Natural killer cell (primary cell): ENCODE measurements around the gene MEX3C. TPM values are rescaled to one million over a fixed set of nuclear protein-coding genes. Genes with fewer than 3 reads are reported as not detected.

Source experiments
- ATAC-seq, 3 donors: fragments of 150-1000 bp in 2 of 3; fragments of 200-7000 bp in 1 of 3; cut with Tn5 transposase; 1 replicate in 1 of 3; 2 replicates in 2 of 3; pipeline ENCODE4 v1.10.0; 2021; ENCODE audit warnings: mild to moderate bottlenecking in 2 of 3, moderate library complexity in 2 of 3
- DNase-seq, 2 donors: peaks; one replicate each; pipeline versions ENCODE4 v3.0.0 to v3.0.0-alpha.2; 2013 to 2021; ENCODE audit warnings: mixed read lengths in 1 of 2
- H3K27ac ChIP-seq: one replicate; pipeline ENCODE4 v1.5.1; 2013; ENCODE audit warnings: mild to moderate bottlenecking, low read length
- H3K27me3 ChIP-seq: one replicate; pipeline ENCODE4 v1.6.1; 2013; ENCODE audit warnings: low read length; ENCODE audit not compliant: control insufficient read depth, insufficient read depth
- H3K36me3 ChIP-seq: one replicate; pipeline ENCODE4 v1.6.1; 2013; ENCODE audit warnings: low read length; ENCODE audit not compliant: control insufficient read depth, insufficient read depth
- H3K4me1 ChIP-seq: one replicate; pipeline ENCODE4 v1.6.1; 2013; ENCODE audit warnings: low read length; ENCODE audit not compliant: control insufficient read depth, insufficient read depth
- H3K4me3 ChIP-seq: one replicate; pipeline ENCODE4 v1.5.1; 2013; ENCODE audit warnings: low read length
- H3K9me3 ChIP-seq: one replicate; pipeline ENCODE4 v1.6.1; 2013; ENCODE audit warnings: low read length; ENCODE audit not compliant: control insufficient read depth, insufficient read depth
- H3K27ac Mint-ChIP-seq, 2 donors: one replicate each; pipeline ENCODE4 v1.8.0; 2022; ENCODE audit warnings: mild to moderate bottlenecking in 2 of 2, mixed read lengths in 2 of 2, moderate library complexity in 1 of 2
- H3K27me3 Mint-ChIP-seq, 2 donors: one replicate each; pipeline ENCODE4 v1.8.0; 2022; ENCODE audit warnings: low read depth in 2 of 2, mixed read lengths in 2 of 2
- H3K36me3 Mint-ChIP-seq: one replicate; pipeline ENCODE4 v1.8.0; 2022; ENCODE audit warnings: mixed read lengths
- H3K4me1 Mint-ChIP-seq, 2 donors: one replicate each; pipeline ENCODE4 v1.8.0; 2022; ENCODE audit warnings: mixed read lengths in 2 of 2
- H3K4me3 Mint-ChIP-seq: one replicate; pipeline ENCODE4 v1.8.0; 2022; ENCODE audit warnings: mild to moderate bottlenecking, moderate library complexity, mixed read lengths
- H3K9me3 Mint-ChIP-seq, 2 donors: one replicate each; pipeline ENCODE4 v1.8.0; 2022; ENCODE audit warnings: mixed read lengths in 2 of 2
- WGBS: methylation state at CpG from one replicate; pipeline ENCODE4 v1.1.7; 2013; ENCODE audit warnings: missing lambda C conversion rate; ENCODE audit not compliant: insufficient coverage; 5-methylcytosine and 5-hydroxymethylcytosine counted together
- intact Hi-C: fragments of 100-400 bp; cut with micrococcal nuclease; formaldehyde crosslinking; loops from one replicate; pipeline ENCODE4 v1.14.2; 2022
- total RNA-seq, 4 donors: library from RNA; stranded (reverse); fragments of 120-200 nt in 1 of 4; gene quantifications; one replicate each; pipeline versions ENCODE4 v1.2.3 to v1.2.4, GENCODE V29; 2013 to 2022
- TF ChIP-seq, protein P1 (sequence below): fragments of 200-600 bp; IDR thresholded peaks from one replicate; pipeline ENCODE4 v1.8.0; 2022; ENCODE audit warnings: antibody characterized with exemption

The MEX3C gene
- total RNA-seq, 3 donors from 2014 or later (not counting 1 experiment from before 2014, with no cell fraction given): 189 to 205 (median 202) TPM

GRCh38 chr18:51185075-51185474, 12.4 kb downstream of the MEX3C start:
- 88% methylated on average over 1 of the region's 1 CpG for WGBS
- Mint-ChIP-seq H3K27ac (peak overlapping the region; percentile 86 to 97), H3K4me3 (peak overlapping the region; percentile 55), H3K27me3 (no peaks in the 10 kb centered on the region), H3K9me3 (no peaks in the 10 kb centered on the region), H3K36me3 (no peaks in the 10 kb centered on the region), H3K4me1 (peaks cover 73 to 90% of the 10 kb centered on the region in 2 donors)
- intact Hi-C loops: no loop called here
- no peak for ATAC-seq
- peaks cover 49% of the 10 kb centered on the region for H3K4me1 ChIP-seq
- peaks cover 23% of the 10 kb centered on the region for H3K36me3 ChIP-seq
- TF ChIP-seq, protein P1, sequence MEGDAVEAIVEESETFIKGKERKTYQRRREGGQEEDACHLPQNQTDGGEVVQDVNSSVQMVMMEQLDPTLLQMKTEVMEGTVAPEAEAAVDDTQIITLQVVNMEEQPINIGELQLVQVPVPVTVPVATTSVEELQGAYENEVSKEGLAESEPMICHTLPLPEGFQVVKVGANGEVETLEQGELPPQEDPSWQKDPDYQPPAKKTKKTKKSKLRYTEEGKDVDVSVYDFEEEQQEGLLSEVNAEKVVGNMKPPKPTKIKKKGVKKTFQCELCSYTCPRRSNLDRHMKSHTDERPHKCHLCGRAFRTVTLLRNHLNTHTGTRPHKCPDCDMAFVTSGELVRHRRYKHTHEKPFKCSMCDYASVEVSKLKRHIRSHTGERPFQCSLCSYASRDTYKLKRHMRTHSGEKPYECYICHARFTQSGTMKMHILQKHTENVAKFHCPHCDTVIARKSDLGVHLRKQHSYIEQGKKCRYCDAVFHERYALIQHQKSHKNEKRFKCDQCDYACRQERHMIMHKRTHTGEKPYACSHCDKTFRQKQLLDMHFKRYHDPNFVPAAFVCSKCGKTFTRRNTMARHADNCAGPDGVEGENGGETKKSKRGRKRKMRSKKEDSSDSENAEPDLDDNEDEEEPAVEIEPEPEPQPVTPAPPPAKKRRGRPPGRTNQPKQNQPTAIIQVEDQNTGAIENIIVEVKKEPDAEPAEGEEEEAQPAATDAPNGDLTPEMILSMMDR: no peak
- DNase-seq: no peak
- H3K9me3 ChIP-seq: no peaks in the 10 kb centered on the region
- no peak overlapping the region for H3K4me3 ChIP-seq
- H3K27ac ChIP-seq: no peak overlapping the region
- no peaks in the 10 kb centered on the region for H3K27me3 ChIP-seq

DNA sequence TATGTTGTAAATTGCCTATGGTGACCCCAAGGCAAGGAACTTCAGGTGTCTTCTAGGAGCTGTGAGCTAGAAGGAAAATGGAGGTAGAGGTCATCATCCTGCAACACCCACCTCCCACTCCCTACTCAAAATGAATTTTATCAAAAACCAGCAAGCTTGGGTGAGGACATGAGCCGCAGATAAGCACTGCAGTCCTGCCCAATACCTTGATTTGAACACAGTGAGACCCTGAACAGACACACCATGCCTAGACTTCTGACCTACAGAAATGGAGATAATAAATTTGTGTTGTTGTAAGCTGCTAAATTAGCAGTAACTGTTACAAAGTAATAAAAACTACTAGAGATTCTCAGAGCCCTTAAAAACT, 13.4 kb downstream of the MEX3C start:
- Histone ChIP-seq H3K4me1 (peaks cover 50% of the 10 kb centered on the region), H3K9me3 (no peaks in the 10 kb centered on the region), H3K27me3 (no peaks in the 10 kb centered on the region), H3K27ac (peak overlapping the region; percentile 18), H3K4me3 (no peak overlapping the region), H3K36me3 (peaks cover 20% of the 10 kb centered on the region)
- DNase-seq (no peak), ATAC-seq (no peak)
- intact Hi-C loops: no loop called here
- H3K9me3 Mint-ChIP-seq: no peaks in the 10 kb centered on the region
- TF ChIP-seq, protein P1: no peak
- H3K4me1 Mint-ChIP-seq: peaks cover 77 to 91% of the 10 kb centered on the region in 2 donors
- WGBS: 100% methylated on average over 1 of the region's 1 CpG
- H3K27ac Mint-ChIP-seq: peak overlapping the region; percentile 77 to 97
- no peaks in the 10 kb centered on the region for H3K27me3 Mint-ChIP-seq
- peak overlapping the region; percentile 55 for H3K4me3 Mint-ChIP-seq
- no peaks in the 10 kb centered on the region for H3K36me3 Mint-ChIP-seq

DNA sequence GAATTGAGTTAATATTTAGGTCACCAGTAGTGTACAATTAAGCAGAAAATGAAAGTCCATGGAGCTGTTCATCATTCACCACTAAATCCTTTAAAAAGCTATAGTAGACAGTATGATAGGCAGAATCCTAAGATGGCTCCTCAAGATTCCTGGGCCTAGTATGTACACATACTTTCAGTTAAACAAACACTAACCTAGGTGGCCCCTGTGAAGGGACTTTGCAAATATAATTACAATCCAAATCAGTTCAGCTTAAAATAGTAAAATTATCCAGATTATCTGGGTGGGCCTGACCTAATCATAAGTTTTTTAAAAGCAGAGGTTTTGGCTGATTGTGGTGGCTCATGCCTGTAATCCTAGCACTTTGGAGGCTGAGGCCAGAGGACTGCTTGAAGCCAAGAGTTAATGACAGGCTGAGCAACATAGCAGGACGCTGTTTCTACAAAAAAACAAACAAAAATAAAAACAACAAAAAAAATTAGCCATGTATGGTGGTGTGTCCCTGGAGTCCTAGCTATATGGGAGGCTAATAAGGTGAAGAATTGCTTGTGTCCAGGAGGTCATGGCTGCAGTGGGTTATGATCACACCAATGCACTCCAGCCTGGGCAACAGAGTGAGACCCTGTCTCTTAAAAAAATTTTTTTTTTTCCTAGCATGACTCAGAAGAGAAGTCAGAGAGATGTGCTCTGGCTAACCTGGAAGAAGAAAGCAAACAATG, 13.9 kb downstream of the MEX3C start:
- Mint-ChIP-seq H3K36me3 (no peaks in the 10 kb centered on the region), H3K9me3 (no peaks in the 10 kb centered on the region), H3K27ac (peak overlapping the region; percentile 77 to 97), H3K27me3 (no peaks in the 10 kb centered on the region), H3K4me3 (peak overlapping the region; percentile 55), H3K4me1 (peaks cover 77 to 86% of the 10 kb centered on the region in 2 donors)
- H3K4me3 ChIP-seq: no peak overlapping the region
- ATAC-seq (no peak), DNase-seq (no peak)
- intact Hi-C loops: no loop called here
- H3K36me3 ChIP-seq: peaks cover 18% of the 10 kb centered on the region
- H3K4me1 ChIP-seq: peaks cover 56% of the 10 kb centered on the region
- no CpG with 5 or more reads among the region's 1 CpG for WGBS
- no peaks in the 10 kb centered on the region for H3K9me3 ChIP-seq
- TF ChIP-seq, protein P1: no peak
- H3K27me3 ChIP-seq: no peaks in the 10 kb centered on the region
- H3K27ac ChIP-seq: peak overlapping the region; percentile 34

GRCh38 chr18:51182824-51183223, 14.7 kb downstream of the MEX3C start:
- Histone ChIP-seq H3K4me3 (no peak overlapping the region), H3K27ac (peak overlapping the region; percentile 34), H3K4me1 (peaks cover 52% of the 10 kb centered on the region), H3K9me3 (no peaks in the 10 kb centered on the region), H3K36me3 (peaks cover 18% of the 10 kb centered on the region), H3K27me3 (no peaks in the 10 kb centered on the region)
- intact Hi-C loops: no loop called here
- Mint-ChIP-seq H3K4me1 (peaks cover 78 to 81% of the 10 kb centered on the region in 2 donors), H3K4me3 (peak overlapping the region; percentile 55), H3K27me3 (no peaks in the 10 kb centered on the region), H3K9me3 (no peaks in the 10 kb centered on the region), H3K36me3 (no peaks in the 10 kb centered on the region), H3K27ac (peak overlapping the region; percentile 77 to 97)
- DNase-seq (no peak), ATAC-seq (peak in 2 of 3 donors; percentile 18 to 21)
- TF ChIP-seq, protein P1: no peak
